NCI-H1105 treated with DMSO at 0.1 percent for 48 hours (cell line): ENCODE measurements around the gene FIGN.

ENCODE experiments used
- DNase-seq: peaks from one replicate; lab custom pipeline; 2025; lab: John Stamatoyannopoulos, UW

FIGN gene

GRCh38 chr2:163708265-163708664 lies 27.5 kb downstream of the FIGN start:
- no peak for DNase-seq

GRCh38 chr2:163703386-163703785 lies 32.4 kb downstream of the FIGN start:
- DNase-seq: no peak

- DNase-seq: no peak
Measured at GRCh38 chr2:163701399-163702195, 34.2 kb downstream of the FIGN start.

GRCh38 chr2:163698857-163699256 lies 37.0 kb downstream of the FIGN start:
- no peak for DNase-seq

GRCh38 chr2:163697846-163698637 lies 37.8 kb downstream of the FIGN start:
- DNase-seq: no peak

- no peak for DNase-seq
Measured at GRCh38 chr2:163697429-163697828, 38.4 kb downstream of the FIGN start.

GRCh38 chr2:163693484-163693883 lies 42.3 kb downstream of the FIGN start:
- DNase-seq: no peak

GRCh38 chr2:163692611-163693482 lies 43.0 kb downstream of the FIGN start:
- DNase-seq: no peak

GRCh38 chr2:163692081-163692480 lies 43.7 kb downstream of the FIGN start:
- no peak for DNase-seq

- DNase-seq: no peak
Measured at GRCh38 chr2:163690896-163691295, 44.9 kb downstream of the FIGN start.

- no peak for DNase-seq
Measured at GRCh38 chr2:163687217-163687616, 48.6 kb downstream of the FIGN start.

GRCh38 chr2:163686289-163686688 lies 49.5 kb downstream of the FIGN start:
- DNase-seq: no peak

- no peak for DNase-seq
Measured at GRCh38 chr2:163682695-163683094, 53.1 kb downstream of the FIGN start.

- no peak for DNase-seq
Measured at GRCh38 chr2:163681745-163682144, 54.1 kb downstream of the FIGN start.

- DNase-seq: no peak
Measured at GRCh38 chr2:163675388-163675787, 60.4 kb downstream of the FIGN start.

GRCh38 chr2:163673522-163673921 lies 62.3 kb downstream of the FIGN start:
- no peak for DNase-seq

- DNase-seq: peak; percentile 58
Measured at GRCh38 chr2:163670929-163671328, 64.9 kb downstream of the FIGN start.

- DNase-seq: no peak
Measured at GRCh38 chr2:163669506-163669905, 66.3 kb downstream of the FIGN start.

GRCh38 chr2:163667064-163667887 lies 68.5 kb downstream of the FIGN start:
- no peak for DNase-seq

- no peak for DNase-seq
Measured at GRCh38 chr2:163665817-163666216, 70.0 kb downstream of the FIGN start.

GRCh38 chr2:163665051-163665450 lies 70.8 kb downstream of the FIGN start:
- DNase-seq: no peak
